Measurements from ENCODE around the gene AKT1S1. TPM values are rescaled to one million over a fixed set of nuclear protein-coding genes. Genes with fewer than 3 reads are reported as not detected.

Gene AKT1S1
- total and polyA plus RNA-seq, 2 of the 13 experiments (the other 11 are each of a cell fraction or from before 2014, with no cell fraction given), result 13.5 to 27.8 TPM

DNA sequence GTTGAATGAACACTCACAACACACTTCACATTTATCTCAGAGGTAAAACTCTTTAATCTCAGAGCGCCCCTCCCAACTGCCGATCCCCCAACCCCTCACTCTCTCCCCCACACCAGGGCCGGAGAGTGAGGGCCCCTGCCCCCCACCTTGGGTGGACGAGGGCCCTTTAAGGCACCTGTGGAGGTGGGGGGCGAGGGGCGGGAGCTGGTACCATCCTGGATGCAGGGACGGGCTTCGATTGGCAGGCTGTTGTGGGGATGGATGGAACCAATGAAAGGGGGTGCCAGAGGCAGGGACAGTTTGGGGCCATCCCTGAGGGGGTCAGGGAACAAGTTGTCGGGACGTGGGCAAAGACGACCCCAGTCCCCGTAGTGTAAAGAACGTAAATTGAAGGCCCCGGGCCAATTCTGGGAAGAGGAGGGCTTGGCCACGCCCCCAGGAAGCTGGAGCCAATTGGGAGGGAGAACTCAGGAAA, 8.1 kb downstream of the AKT1S1 start (continued):
- TF ChIP-seq SRSF1 (optimal IDR thresholded peaks at IDR 0.05; ENCODE audit: low read depth, low read length) (no peak), PLRG1 (conservative IDR thresholded peaks at IDR 0.05) (no peak), ZNF274 (CRISPR knock-in tag; IDR thresholded peaks at IDR 0.05) (no peak)

GRCh38 chr19:49866933-49867782, 10.0 kb downstream of the AKT1S1 start, which contains the start of gene PNKP:
PNKP (minus strand) TSS chr19:49867576; CDS start chr19:49867204, 372 bp downstream.
- H3K4me1 ChIP-seq (ENCODE audit: insufficient read depth, low read length), result peaks cover 55% of the 10 kb centered on the region
- intact Hi-C loops (cut with micrococcal nuclease; ENCODE audit: unreplicated experiment), result no loop called here
- FAIRE-seq, result peak; percentile 79
- TF ChIP-seq DNMT1 (CRISPR knock-in tag; IDR thresholded peaks at IDR 0.05) (no peak), NAIF1 (CRISPR knock-in tag; IDR thresholded peaks at IDR 0.05; ENCODE audit: borderline replicate concordance) (peak; percentile 84), RAD51 (IDR thresholded peaks at IDR 0.05; ENCODE audit: borderline replicate concordance) (no peak), MAX (IDR thresholded peaks at IDR 0.05) (peak; percentile 86), SIX1 (CRISPR knock-in tag; IDR thresholded peaks at IDR 0.05; ENCODE audit: borderline replicate concordance) (no peak), SP1 (IDR thresholded peaks at IDR 0.05) (no peak), SP1 (CRISPR knock-in tag; IDR thresholded peaks at IDR 0.05) (peak; percentile 87), YEATS2 (CRISPR knock-in tag; IDR thresholded peaks at IDR 0.05; ENCODE audit: borderline replicate concordance) (peak; percentile 67; the same call in 1 of the 2 replicates), ZBTB26 (CRISPR knock-in tag; IDR thresholded peaks at IDR 0.05; ENCODE audit: borderline replicate concordance) (no peak; the same call in 1 of the 2 replicates), TFDP1 (CRISPR knock-in tag; IDR thresholded peaks at IDR 0.05; ENCODE audit: borderline replicate concordance) (peak; percentile 80; the same call in 1 of the 2 replicates)
- TF ChIP-seq, protein P1, sequence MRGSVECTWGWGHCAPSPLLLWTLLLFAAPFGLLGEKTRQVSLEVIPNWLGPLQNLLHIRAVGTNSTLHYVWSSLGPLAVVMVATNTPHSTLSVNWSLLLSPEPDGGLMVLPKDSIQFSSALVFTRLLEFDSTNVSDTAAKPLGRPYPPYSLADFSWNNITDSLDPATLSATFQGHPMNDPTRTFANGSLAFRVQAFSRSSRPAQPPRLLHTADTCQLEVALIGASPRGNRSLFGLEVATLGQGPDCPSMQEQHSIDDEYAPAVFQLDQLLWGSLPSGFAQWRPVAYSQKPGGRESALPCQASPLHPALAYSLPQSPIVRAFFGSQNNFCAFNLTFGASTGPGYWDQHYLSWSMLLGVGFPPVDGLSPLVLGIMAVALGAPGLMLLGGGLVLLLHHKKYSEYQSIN (CRISPR knock-in tag; IDR thresholded peaks at IDR 0.05; ENCODE audit: borderline replicate concordance), result no peak
- TF ChIP-seq, protein P2, sequence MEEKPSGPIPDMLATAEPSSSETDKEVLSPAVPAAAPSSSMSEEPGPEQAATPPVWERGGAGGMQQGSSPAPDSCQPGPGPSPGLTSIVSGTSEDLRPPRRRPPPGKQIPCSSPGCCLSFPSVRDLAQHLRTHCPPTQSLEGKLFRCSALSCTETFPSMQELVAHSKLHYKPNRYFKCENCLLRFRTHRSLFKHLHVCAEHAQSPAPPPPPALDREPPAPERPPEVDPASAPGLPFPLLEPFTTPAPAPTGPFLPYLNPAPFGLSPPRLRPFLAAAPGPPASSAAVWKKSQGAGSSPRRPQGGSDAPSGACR (CRISPR knock-in tag; IDR thresholded peaks at IDR 0.05), result peak; percentile 21; the same call in 1 of the 2 replicates

More at GRCh38 chr19:49866933-49867782, 10.0 kb downstream of the AKT1S1 start, which contains the start of gene PNKP:
- Histone ChIP-seq H3K9ac (ENCODE audit: insufficient read depth, low read depth, low read length) (peak within 1 kb of the TSS; percentile 80), H2AFZ (ENCODE audit: low read length) (no peak within 1 kb of the TSS), H3K9me3 (ENCODE audit: low read length) (no peaks in the 10 kb centered on the region), H3K27me3 (ENCODE audit: control insufficient read depth in 1 of 2, insufficient read depth in 2 of 2, low read length in 2 of 2) (no peaks in the 10 kb centered on the region; a peak in 1 of 5 replicates), H3K4me3 (replicated peaks in 1 of 3; ENCODE audit: insufficient read depth in 1 of 3, low read depth in 2 of 3, low read length in 3 of 3) (peak within 1 kb of the TSS; percentile 84 to 94 (median 92)), H3K4me2 (ENCODE audit: low read depth, low read length) (peak within 1 kb of the TSS; percentile 94), H4K20me1 (ENCODE audit: insufficient read depth, low read length) (peaks cover 6% of the 10 kb centered on the region), H3K27ac (ENCODE audit: extremely low read length, insufficient read depth, low read length) (peak within 1 kb of the TSS; percentile 84), H3K79me2 (ENCODE audit: insufficient read depth, low read length) (peaks cover 16% of the 10 kb centered on the region), H3K36me3 (replicated peaks in 1 of 2; ENCODE audit: control insufficient read depth in 1 of 2, insufficient read depth in 2 of 2, low read length in 2 of 2) (peaks cover 10 to 20% of the 10 kb centered on the region in 2 experiments)
- DNase-seq (ENCODE audit: low spot score) (peak; percentile 88), ATAC-seq (peak; percentile 59)
- POLR2A ChIA-PET, result interaction anchor here (0.8 to 2.0 kb wide), 6 partner anchors 9 to 225 kb away, joined by 3 to 21 read pairs (median 4); partner anchors contain the start of genes AKT1S1, PRMT1, PTOV1 and SCAF1
- BruUV-seq (replicated peaks), result no TSS peak
- under 1% methylated on average over 30 of the region's 65 CpGs for WGBS (ENCODE audit: low lambda C conversion rate)
- CTCF ChIA-PET (ENCODE audit: low intra/inter-chr PET ratio, low total read pairs), result no interaction called here
- in situ Hi-C loops (cut with HindIII; ENCODE audit: extremely low pct_ligation_motif_present, low pct_unique_long_range_greater_than_20kb), result no loop called here
